GM18520 (cell line): ENCODE measurements around the gene TACO1.
A peak's percentile ranks its signal among the peaks of the same experiment; 100 is the strongest.

Experiments used
- ATAC-seq: cut with Tn5 transposase; IDR thresholded peaks from one replicate; pipeline ENCODE4 v1.9.1; 2021; ENCODE audit not compliant: unreplicated experiment

TACO1 gene

GRCh38 chr17:63600569-63601438 lies at the start of gene TACO1:
TSS of gene TACO1 (plus strand) at chr17:63600895. CDS start at chr17:63601084, 189 bp downstream.
- peak; percentile 78 for ATAC-seq

- no peak for ATAC-seq
Observed at GRCh38 chr17:63552211-63552610, 48.5 kb upstream of the TACO1 start.

GRCh38 chr17:63555500-63556156 lies 45.1 kb upstream of the TACO1 start:
- no peak for ATAC-seq

GRCh38 chr17:63557416-63557815 lies 43.3 kb upstream of the TACO1 start:
- ATAC-seq = no peak

- ATAC-seq = no peak
Observed at GRCh38 chr17:63558441-63558840, 42.3 kb upstream of the TACO1 start.

- no peak for ATAC-seq
Observed at GRCh38 chr17:63561819-63562218, 38.9 kb upstream of the TACO1 start.

GRCh38 chr17:63563339-63563738 lies 37.4 kb upstream of the TACO1 start:
- no peak for ATAC-seq

- no peak for ATAC-seq
Observed at GRCh38 chr17:63564562-63564961, 36.1 kb upstream of the TACO1 start.

- ATAC-seq = no peak
Observed at GRCh38 chr17:63567229-63567628, 33.5 kb upstream of the TACO1 start.

- ATAC-seq = no peak
Observed at GRCh38 chr17:63568563-63568962, 32.1 kb upstream of the TACO1 start.

- no peak for ATAC-seq
Observed at GRCh38 chr17:63571632-63572310, 28.9 kb upstream of the TACO1 start.

GRCh38 chr17:63573634-63574033 lies 27.1 kb upstream of the TACO1 start:
- no peak for ATAC-seq

GRCh38 chr17:63578027-63578768 lies 22.5 kb upstream of the TACO1 start:
- no peak for ATAC-seq

GRCh38 chr17:63578769-63579111 lies 22.0 kb upstream of the TACO1 start:
- ATAC-seq = no peak

GRCh38 chr17:63579633-63580032 lies 21.1 kb upstream of the TACO1 start:
- no peak for ATAC-seq

GRCh38 chr17:63587770-63588169 lies 12.9 kb upstream of the TACO1 start:
- no peak for ATAC-seq

- no peak for ATAC-seq
Observed at GRCh38 chr17:63588797-63589196, 11.9 kb upstream of the TACO1 start.

GRCh38 chr17:63589646-63590045 lies 11.0 kb upstream of the TACO1 start:
- no peak for ATAC-seq

GRCh38 chr17:63592797-63593196 lies 7.9 kb upstream of the TACO1 start:
- ATAC-seq = no peak

GRCh38 chr17:63595132-63595531 lies 5.6 kb upstream of the TACO1 start:
- ATAC-seq = no peak
